ENCODE measurements around the gene ERCC4. TPM values are rescaled to one million over a fixed set of nuclear protein-coding genes. Genes with fewer than 3 reads are reported as not detected.

Gene ERCC4
- total and polyA plus RNA-seq, 2 experiments from 2014 or later = 5.4 to 21.6 TPM

DNA sequence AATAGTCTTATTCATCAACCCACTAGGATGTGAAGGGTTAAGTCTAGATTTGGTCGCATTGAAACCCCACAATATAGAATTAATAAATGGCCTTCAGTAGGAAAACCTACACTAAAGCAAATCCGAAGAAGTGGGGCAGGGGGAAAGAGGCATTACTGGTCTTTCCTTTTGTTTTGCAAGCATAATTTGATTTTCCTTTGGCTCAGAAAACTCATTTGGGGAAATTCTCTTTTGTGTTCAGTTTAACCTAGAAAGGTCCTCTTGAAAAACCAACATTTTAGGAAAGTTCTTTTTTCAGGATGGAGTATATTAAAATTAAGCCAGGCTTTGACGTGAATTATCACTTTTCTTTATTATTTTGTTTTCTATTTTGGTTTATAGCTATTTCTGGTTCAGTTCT is 31.7 kb downstream of the ERCC4 start:
- no peak overlapping the region for H3K4me3 Mint-ChIP-seq

More for the DNA sequence above, 31.7 kb downstream of the ERCC4 start:
- H3K4me1 Mint-ChIP-seq = peaks cover 10% of the 10 kb centered on the region
- Histone ChIP-seq H3K27ac (ENCODE audit: low read depth) (no peak overlapping the region), H2AFZ (no peak overlapping the region), H3F3A (replicated peaks; ENCODE audit: low read depth) (no peaks in the 10 kb centered on the region), H4K20me1 (replicated peaks; ENCODE audit: insufficient read depth) (no peaks in the 10 kb centered on the region), H3K4me1 (ENCODE audit: insufficient read depth) (no peaks in the 10 kb centered on the region; the same call in 1 of the 2 replicates), H3K36me3 (ENCODE audit: insufficient read depth) (no peaks in the 10 kb centered on the region; the same call in 1 of the 2 replicates), H3K9me2 (ENCODE audit: insufficient read depth) (no peaks in the 10 kb centered on the region), H3K79me2 (replicated peaks; ENCODE audit: insufficient read depth) (no peaks in the 10 kb centered on the region), H3K27me3 (ENCODE audit: insufficient read depth) (no peaks in the 10 kb centered on the region), H3K4me3 (no peak overlapping the region), H3K4me2 (no peak overlapping the region)
- TF ChIP-seq JUNB (IDR thresholded peaks at IDR 0.05; ENCODE audit: unreplicated experiment) = no peak
- TF ChIP-seq EZH2 (IDR thresholded peaks at IDR 0.05; ENCODE audit: low read depth, unreplicated experiment) = no peak
- TF ChIP-seq, protein P1, sequence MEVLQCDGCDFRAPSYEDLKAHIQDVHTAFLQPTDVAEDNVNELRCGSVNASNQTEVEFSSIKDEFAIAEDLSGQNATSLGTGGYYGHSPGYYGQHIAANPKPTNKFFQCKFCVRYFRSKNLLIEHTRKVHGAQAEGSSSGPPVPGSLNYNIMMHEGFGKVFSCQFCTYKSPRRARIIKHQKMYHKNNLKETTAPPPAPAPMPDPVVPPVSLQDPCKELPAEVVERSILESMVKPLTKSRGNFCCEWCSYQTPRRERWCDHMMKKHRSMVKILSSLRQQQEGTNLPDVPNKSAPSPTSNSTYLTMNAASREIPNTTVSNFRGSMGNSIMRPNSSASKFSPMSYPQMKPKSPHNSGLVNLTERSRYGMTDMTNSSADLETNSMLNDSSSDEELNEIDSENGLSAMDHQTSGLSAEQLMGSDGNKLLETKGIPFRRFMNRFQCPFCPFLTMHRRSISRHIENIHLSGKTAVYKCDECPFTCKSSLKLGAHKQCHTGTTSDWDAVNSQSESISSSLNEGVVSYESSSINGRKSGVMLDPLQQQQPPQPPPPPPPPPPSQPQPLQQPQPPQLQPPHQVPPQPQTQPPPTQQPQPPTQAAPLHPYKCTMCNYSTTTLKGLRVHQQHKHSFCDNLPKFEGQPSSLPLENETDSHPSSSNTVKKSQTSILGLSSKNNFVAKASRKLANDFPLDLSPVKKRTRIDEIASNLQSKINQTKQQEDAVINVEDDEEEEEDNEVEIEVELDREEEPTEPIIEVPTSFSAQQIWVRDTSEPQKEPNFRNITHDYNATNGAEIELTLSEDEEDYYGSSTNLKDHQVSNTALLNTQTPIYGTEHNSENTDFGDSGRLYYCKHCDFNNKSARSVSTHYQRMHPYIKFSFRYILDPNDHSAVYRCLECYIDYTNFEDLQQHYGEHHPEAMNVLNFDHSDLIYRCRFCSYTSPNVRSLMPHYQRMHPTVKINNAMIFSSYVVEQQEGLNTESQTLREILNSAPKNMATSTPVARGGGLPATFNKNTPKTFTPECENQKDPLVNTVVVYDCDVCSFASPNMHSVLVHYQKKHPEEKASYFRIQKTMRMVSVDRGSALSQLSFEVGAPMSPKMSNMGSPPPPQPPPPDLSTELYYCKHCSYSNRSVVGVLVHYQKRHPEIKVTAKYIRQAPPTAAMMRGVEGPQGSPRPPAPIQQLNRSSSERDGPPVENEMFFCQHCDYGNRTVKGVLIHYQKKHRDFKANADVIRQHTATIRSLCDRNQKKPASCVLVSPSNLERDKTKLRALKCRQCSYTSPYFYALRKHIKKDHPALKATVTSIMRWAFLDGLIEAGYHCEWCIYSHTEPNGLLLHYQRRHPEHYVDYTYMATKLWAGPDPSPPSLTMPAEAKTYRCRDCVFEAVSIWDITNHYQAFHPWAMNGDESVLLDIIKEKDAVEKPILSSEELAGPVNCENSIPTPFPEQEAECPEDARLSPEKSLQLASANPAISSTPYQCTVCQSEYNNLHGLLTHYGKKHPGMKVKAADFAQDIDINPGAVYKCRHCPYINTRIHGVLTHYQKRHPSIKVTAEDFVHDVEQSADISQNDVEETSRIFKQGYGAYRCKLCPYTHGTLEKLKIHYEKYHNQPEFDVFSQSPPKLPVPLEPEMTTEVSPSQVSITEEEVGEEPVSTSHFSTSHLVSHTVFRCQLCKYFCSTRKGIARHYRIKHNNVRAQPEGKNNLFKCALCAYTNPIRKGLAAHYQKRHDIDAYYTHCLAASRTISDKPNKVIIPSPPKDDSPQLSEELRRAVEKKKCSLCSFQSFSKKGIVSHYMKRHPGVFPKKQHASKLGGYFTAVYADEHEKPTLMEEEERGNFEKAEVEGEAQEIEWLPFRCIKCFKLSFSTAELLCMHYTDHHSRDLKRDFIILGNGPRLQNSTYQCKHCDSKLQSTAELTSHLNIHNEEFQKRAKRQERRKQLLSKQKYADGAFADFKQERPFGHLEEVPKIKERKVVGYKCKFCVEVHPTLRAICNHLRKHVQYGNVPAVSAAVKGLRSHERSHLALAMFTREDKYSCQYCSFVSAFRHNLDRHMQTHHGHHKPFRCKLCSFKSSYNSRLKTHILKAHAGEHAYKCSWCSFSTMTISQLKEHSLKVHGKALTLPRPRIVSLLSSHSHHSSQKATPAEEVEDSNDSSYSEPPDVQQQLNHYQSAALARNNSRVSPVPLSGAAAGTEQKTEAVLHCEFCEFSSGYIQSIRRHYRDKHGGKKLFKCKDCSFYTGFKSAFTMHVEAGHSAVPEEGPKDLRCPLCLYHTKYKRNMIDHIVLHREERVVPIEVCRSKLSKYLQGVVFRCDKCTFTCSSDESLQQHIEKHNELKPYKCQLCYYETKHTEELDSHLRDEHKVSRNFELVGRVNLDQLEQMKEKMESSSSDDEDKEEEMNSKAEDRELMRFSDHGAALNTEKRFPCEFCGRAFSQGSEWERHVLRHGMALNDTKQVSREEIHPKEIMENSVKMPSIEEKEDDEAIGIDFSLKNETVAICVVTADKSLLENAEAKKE (CRISPR knock-in tag; IDR thresholded peaks at IDR 0.05) = no peak
- TF ChIP-seq EZH2phosphoT487 (IDR thresholded peaks at IDR 0.05; ENCODE audit: unreplicated experiment) = no peak
- DNase-seq (ENCODE audit: low spot score) (no peak), ATAC-seq (no peak)
- H3K36me3 Mint-ChIP-seq (ENCODE audit: low read depth) = peaks cover 16% of the 10 kb centered on the region
- H3K27me3 Mint-ChIP-seq (ENCODE audit: insufficient read depth, low read depth, poor library complexity) = peaks cover 9% of the 10 kb centered on the region
- no peaks in the 10 kb centered on the region for H3K9me3 Mint-ChIP-seq
- H3K27ac Mint-ChIP-seq = no peak overlapping the region

Data from GM23338 (cell line).